T-helper 2 cell treated with Interferon-gamma antibody and Interleukin-4, amounts not matched to agents 5 μg/mL and 100 μg/mL, for 36 hours (primary cell): ENCODE results near the gene H6PD.
A peak's percentile ranks its signal among the peaks of the same experiment; 100 is the strongest.

ENCODE experiments used
- DNase-seq: peaks from one replicate; pipeline ENCODE4 v3.0.0; 2021; ENCODE audit warnings: low spot score
- H3K27ac Mint-ChIP-seq: one replicate; pipeline ENCODE4 v1.8.0; 2021; ENCODE audit warnings: mild to moderate bottlenecking, mixed read lengths
- H3K27me3 Mint-ChIP-seq: one replicate; pipeline ENCODE4 v1.8.0; 2021; ENCODE audit warnings: low read depth, mixed read lengths
- H3K36me3 Mint-ChIP-seq: one replicate; pipeline ENCODE4 v1.8.0; 2021; ENCODE audit warnings: low read depth, mixed read lengths
- H3K4me1 Mint-ChIP-seq: one replicate; pipeline ENCODE4 v1.8.0; 2021; ENCODE audit warnings: low read depth, mixed read lengths
- H3K4me3 Mint-ChIP-seq: one replicate; pipeline ENCODE4 v1.8.0; 2022; ENCODE audit warnings: mild to moderate bottlenecking, moderate library complexity, mixed read lengths
- H3K9me3 Mint-ChIP-seq: one replicate; pipeline ENCODE4 v1.8.0; 2021; ENCODE audit warnings: mixed read lengths

H6PD gene, protein sequence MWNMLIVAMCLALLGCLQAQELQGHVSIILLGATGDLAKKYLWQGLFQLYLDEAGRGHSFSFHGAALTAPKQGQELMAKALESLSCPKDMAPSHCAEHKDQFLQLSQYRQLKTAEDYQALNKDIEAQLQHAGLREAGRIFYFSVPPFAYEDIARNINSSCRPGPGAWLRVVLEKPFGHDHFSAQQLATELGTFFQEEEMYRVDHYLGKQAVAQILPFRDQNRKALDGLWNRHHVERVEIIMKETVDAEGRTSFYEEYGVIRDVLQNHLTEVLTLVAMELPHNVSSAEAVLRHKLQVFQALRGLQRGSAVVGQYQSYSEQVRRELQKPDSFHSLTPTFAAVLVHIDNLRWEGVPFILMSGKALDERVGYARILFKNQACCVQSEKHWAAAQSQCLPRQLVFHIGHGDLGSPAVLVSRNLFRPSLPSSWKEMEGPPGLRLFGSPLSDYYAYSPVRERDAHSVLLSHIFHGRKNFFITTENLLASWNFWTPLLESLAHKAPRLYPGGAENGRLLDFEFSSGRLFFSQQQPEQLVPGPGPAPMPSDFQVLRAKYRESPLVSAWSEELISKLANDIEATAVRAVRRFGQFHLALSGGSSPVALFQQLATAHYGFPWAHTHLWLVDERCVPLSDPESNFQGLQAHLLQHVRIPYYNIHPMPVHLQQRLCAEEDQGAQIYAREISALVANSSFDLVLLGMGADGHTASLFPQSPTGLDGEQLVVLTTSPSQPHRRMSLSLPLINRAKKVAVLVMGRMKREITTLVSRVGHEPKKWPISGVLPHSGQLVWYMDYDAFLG

DNA sequence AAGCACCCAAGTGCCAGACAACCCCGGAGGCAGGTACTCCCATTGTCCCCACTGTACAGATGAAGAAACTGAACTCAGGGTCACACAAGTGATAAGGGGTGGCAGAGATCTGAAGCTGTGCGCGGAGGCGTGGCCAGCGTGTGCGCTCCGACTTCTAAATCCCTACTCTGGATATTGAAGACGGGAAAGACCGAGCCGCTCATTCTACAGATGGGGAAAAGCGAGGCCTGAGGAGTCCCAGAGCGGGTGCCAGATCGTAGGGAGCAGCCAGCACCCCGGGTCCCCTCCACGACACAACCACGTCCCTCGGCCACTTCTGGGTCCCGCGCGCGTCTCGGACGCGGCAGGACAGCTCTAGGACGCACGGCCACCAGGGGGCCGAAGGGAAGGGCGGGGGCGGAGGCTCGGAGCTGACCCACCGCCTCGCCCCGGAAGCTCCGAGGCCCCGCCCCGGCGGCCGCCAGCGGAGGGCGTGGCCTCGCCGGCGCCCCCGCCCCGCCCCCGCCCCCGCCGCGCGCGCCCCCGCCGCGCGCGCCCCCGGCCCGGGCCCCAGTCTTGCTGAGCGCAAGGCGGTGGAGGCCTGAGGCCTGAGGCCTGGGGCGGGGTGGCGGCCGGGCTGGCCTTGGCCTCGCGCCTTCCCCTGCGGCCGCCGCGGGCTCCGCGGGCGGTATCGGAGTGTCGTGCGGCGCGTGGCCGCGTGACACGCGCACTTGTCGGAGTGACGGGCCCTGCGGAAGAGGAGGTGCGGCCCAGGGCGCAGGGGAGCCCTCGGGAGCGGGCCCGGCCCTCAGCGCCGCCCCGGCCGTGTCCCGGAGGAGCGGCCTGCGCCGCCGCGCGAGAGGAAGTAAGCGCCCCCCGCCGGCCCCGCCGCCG is at the start of gene H6PD:
H6PD (plus strand) TSS at position 552 of the 873 bp plus-strand sequence. CDS start 10,161 bp downstream, outside the sequence.
- Mint-ChIP-seq H3K27ac (peak within 1 kb of the TSS; percentile 98), H3K4me1 (peaks cover 32% of the 10 kb centered on the region), H3K36me3 (peaks cover 18% of the 10 kb centered on the region), H3K4me3 (peak within 1 kb of the TSS; percentile 98), H3K27me3 (no peaks in the 10 kb centered on the region), H3K9me3 (no peaks in the 10 kb centered on the region)
- peak; percentile 83 for DNase-seq

DNA sequence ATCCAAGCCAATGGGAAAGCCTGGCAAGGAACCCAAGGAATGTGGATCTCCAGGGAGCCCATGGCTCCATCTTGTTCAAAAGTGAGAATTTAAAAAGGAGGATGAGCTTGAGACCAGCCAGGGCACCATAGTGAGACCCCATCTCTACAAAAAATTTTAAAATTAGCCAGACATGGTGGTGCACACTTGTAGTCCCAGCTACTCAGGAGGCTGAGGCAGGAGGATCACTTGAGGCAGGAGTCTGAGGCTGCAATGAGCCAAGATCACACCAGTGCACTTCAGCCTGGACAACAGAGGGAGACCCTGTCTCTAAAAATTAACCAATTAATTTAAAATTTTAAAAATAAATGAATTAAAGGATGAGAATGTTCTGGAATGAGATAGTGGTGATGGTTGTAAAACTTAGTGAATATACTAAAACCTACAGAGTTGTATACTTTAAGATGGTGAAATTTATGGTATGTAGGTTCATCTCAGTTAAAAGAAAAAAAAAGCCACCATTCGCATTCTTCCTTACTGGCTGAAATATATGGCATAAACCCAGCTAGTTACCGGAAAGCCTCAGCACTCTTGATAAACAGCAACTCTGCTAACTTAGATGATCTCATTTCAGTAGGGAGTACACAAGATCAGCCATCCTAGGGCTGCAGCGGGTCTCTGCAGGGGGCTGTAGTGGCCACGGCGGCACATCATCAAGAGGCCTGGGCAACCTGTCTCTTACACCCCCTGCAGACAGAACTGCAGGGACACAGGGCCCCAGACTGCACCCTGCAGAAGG is 48.3 kb upstream of the H6PD start:
- H3K4me1 Mint-ChIP-seq: peaks cover 9% of the 10 kb centered on the region
- H3K27ac Mint-ChIP-seq: no peak overlapping the region
- H3K4me3 Mint-ChIP-seq: no peak overlapping the region
- H3K9me3 Mint-ChIP-seq: no peaks in the 10 kb centered on the region
- DNase-seq: no peak
- peaks cover 32% of the 10 kb centered on the region for H3K27me3 Mint-ChIP-seq
- H3K36me3 Mint-ChIP-seq: peaks cover 2% of the 10 kb centered on the region

DNA sequence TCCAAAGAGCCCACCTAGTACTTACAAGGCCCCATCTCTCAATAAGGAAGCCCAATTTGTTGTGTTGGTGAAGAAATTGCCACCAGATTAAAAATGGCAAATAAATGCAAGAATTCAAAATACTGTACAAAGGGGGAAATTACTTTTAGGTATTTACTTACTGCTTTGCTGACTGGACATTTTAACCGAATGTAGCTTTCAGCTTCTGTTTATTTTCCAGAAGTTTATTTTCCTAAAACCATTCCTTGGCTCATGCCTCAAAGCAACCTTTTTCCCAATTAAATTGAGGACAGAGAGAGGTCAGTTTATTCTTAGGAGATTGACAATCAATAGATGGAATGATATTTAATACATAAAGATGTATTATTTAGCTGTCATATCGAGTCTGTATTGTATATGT is 47.6 kb upstream of the H6PD start:
- peaks cover 2% of the 10 kb centered on the region for H3K36me3 Mint-ChIP-seq
- no peak overlapping the region for H3K4me3 Mint-ChIP-seq
- H3K27me3 Mint-ChIP-seq: peaks cover 31% of the 10 kb centered on the region
- no peak overlapping the region for H3K27ac Mint-ChIP-seq
- DNase-seq: no peak
- peaks cover 3% of the 10 kb centered on the region for H3K4me1 Mint-ChIP-seq
- H3K9me3 Mint-ChIP-seq: no peaks in the 10 kb centered on the region

DNA sequence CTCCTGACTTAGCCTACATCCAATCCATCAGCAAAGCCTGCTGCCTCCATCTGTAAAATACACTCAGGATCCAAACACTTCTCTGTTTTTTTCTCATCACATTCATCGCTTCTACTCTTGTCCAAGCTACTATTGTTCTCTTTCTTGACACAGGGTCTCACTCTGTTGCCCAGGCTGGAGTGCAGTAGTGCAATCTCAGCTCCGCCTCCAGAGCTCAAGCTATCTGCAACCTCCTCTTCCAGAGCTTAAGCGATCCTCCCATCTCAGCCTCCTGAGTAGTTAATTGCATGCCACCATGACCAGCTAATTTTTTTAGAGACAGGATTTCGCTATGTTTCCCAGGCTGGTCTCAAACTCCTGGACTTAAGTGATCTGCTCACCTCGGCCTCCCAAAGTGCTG is 44.3 kb upstream of the H6PD start:
- Mint-ChIP-seq H3K27me3 (peaks cover 25% of the 10 kb centered on the region), H3K9me3 (no peaks in the 10 kb centered on the region), H3K4me3 (no peak overlapping the region), H3K4me1 (peaks cover 3% of the 10 kb centered on the region), H3K36me3 (peaks cover 2% of the 10 kb centered on the region), H3K27ac (no peak overlapping the region)
- no peak for DNase-seq

DNA sequence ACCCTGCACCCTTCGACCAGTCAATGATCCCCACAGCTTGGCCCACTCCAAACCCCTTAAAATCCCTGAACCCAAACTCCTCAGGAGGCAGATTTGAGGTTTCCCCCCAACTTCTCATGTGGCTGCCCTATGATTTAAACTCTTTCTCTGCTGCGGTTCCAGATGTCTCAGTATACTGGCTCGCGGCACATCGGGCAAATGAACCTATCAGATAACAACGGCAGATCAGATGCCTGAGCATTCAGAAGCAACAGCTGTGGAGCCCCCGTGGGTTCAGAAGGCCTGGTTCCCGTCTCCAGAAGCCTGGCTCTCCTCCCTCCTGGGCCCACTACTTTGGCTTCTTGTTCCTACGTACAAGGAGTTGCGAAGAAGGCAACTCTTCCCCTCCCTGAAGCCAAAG is 43.3 kb upstream of the H6PD start:
- no peaks in the 10 kb centered on the region for H3K9me3 Mint-ChIP-seq
- no peak for DNase-seq
- H3K36me3 Mint-ChIP-seq: no peaks in the 10 kb centered on the region
- H3K4me3 Mint-ChIP-seq: no peak overlapping the region
- H3K4me1 Mint-ChIP-seq: peaks cover 5% of the 10 kb centered on the region
- no peak overlapping the region for H3K27ac Mint-ChIP-seq
- peaks cover 23% of the 10 kb centered on the region for H3K27me3 Mint-ChIP-seq

DNA sequence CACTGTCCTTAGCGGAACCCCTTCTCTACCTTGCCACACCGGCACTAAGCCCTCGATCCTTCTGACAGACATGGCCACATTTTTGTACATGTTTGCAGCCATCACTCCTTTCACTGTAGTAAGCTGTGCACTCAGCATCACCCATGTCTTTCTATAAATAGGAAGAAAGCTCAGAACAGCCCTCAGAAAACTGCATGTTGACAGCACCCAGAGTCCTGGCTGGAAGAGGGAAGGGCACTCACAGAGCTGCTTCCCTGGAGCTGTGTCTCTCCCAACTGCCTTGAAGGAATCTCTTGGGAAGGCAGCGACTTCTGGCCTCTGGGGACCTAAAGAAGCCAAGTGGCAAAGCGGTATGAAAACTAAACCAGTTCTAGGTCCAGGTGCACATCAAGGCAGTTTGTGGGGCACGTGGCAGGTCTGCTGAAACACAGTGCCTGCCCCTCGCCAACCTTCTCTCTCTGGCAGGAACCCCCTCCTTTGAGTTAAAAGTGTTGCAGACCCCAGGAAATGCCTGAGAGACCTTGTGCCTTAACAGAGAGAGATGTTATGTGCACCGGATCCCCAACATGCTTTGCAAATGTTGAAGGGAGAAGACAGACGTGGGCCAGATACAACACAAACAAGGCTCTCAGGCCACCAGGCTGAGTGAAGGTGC is 41.9 kb upstream of the H6PD start:
- H3K27ac Mint-ChIP-seq: no peak overlapping the region
- peaks cover 26% of the 10 kb centered on the region for H3K27me3 Mint-ChIP-seq
- peaks cover 3% of the 10 kb centered on the region for H3K4me1 Mint-ChIP-seq
- H3K9me3 Mint-ChIP-seq: no peaks in the 10 kb centered on the region
- no peak for DNase-seq
- no peak overlapping the region for H3K4me3 Mint-ChIP-seq
- no peaks in the 10 kb centered on the region for H3K36me3 Mint-ChIP-seq

DNA sequence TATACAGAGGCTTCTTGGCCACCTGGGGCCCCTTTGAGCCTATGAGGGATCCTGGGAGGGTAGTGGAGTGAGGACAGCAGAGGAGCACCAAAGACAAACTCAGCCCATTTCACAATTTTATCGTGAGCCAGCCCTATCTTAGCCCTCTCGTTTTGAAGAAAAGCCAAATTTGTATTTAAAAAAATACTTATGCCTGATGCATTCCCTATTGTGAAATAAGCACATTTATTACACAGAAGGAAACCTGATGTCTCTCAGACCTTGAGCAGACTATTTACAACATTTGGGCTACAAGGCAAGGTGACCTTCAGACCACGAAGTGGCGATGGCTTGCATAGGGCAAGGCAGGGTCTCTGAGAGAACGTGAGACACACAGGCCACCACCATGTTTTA is 41.3 kb upstream of the H6PD start:
- no peaks in the 10 kb centered on the region for H3K36me3 Mint-ChIP-seq
- H3K4me3 Mint-ChIP-seq: no peak overlapping the region
- no peak for DNase-seq
- no peak overlapping the region for H3K27ac Mint-ChIP-seq
- H3K27me3 Mint-ChIP-seq: peaks cover 31% of the 10 kb centered on the region
- H3K9me3 Mint-ChIP-seq: no peaks in the 10 kb centered on the region
- H3K4me1 Mint-ChIP-seq: peaks cover 3% of the 10 kb centered on the region

DNA sequence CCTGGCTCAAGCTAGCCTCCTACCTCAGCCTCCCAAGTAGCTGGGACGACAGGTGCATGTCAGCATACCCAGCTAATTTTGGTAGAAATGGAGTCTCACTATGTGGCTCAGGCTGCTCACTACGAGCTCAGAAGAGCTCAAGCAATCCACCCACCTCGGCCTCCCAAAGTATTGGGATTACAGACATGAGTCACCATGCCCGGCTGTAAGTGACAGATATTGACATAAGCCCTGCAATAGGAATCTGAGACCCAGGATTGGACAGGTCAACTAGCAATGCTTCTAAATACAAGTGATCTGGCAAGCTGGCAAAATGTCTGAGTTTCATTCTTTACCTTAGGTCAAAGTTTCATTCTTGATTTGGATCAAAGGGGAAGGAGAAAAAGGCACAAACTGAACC is 40.5 kb upstream of the H6PD start:
- Mint-ChIP-seq H3K27ac (no peak overlapping the region), H3K4me3 (no peak overlapping the region), H3K4me1 (peaks cover 5% of the 10 kb centered on the region), H3K36me3 (no peaks in the 10 kb centered on the region), H3K27me3 (peaks cover 37% of the 10 kb centered on the region), H3K9me3 (no peaks in the 10 kb centered on the region)
- DNase-seq: no peak

DNA sequence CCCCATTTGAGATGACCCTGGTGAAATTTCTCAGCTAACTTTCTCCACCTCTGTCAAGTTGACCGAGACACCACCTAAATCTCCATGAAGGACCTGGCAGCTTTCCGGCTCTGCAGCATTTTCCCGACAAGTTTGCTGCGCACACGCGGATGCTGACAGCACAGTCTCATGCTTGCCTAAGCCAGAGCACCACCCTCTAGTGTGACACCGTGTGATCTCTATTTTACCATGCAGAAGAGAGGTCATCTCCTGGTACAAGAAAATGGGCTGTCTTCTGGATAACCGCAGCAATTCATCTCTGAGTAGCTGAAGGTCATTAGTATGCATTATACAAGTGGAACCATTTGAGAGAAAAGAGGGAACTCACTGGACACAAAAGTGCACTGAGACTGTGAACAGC is 38.9 kb upstream of the H6PD start:
- H3K27me3 Mint-ChIP-seq: peaks cover 44% of the 10 kb centered on the region
- DNase-seq: no peak
- no peaks in the 10 kb centered on the region for H3K36me3 Mint-ChIP-seq
- peaks cover 11% of the 10 kb centered on the region for H3K4me1 Mint-ChIP-seq
- no peak overlapping the region for H3K27ac Mint-ChIP-seq
- H3K9me3 Mint-ChIP-seq: no peaks in the 10 kb centered on the region
- no peak overlapping the region for H3K4me3 Mint-ChIP-seq

DNA sequence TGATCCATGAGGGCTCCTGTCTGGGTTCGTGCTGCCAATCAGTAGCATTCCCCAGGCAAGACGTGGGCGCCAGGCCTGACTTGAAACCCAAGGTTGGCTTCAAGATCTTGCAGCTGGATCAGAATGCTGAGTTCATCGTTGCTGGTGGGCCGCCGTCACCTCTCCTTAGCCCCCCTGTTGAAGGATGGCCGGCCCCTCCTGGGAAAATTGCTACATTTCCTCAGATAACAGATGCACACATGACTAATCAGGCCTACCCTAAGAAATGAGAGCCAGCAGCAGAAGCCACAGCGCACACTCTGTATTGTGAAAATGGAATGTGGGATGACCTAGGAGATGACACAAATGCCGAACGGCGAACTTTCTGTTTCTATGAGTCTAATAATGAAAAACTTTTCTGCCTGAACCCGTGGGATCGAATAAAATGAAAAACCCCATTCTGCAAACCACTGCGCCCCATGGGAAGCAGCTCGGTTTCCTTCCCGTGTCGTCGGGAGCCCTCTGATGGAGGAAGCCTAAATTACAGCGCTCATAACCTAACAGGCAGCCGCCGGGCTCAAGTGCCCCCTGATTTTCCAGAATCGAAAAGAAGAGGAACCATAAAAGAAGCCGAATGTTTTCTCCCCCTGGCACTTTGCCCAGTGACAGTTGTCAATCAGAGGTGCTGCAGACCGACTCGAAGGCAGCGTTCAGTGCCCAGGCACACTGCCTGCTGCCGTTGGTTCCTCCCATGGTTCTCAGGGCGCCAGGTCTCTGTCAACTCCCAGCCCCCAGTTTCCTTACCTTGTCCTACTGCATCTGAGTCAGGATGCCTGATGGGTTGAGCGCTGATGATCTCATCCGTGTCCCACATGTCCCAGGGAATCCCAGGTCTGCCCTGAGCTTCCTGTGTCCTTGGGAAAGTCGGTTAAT is 38.2 kb upstream of the H6PD start:
- Mint-ChIP-seq H3K4me1 (peaks cover 16% of the 10 kb centered on the region), H3K4me3 (no peak overlapping the region), H3K9me3 (no peaks in the 10 kb centered on the region), H3K27ac (no peak overlapping the region), H3K27me3 (peaks cover 45% of the 10 kb centered on the region), H3K36me3 (no peaks in the 10 kb centered on the region)
- peak; percentile 69 for DNase-seq

DNA sequence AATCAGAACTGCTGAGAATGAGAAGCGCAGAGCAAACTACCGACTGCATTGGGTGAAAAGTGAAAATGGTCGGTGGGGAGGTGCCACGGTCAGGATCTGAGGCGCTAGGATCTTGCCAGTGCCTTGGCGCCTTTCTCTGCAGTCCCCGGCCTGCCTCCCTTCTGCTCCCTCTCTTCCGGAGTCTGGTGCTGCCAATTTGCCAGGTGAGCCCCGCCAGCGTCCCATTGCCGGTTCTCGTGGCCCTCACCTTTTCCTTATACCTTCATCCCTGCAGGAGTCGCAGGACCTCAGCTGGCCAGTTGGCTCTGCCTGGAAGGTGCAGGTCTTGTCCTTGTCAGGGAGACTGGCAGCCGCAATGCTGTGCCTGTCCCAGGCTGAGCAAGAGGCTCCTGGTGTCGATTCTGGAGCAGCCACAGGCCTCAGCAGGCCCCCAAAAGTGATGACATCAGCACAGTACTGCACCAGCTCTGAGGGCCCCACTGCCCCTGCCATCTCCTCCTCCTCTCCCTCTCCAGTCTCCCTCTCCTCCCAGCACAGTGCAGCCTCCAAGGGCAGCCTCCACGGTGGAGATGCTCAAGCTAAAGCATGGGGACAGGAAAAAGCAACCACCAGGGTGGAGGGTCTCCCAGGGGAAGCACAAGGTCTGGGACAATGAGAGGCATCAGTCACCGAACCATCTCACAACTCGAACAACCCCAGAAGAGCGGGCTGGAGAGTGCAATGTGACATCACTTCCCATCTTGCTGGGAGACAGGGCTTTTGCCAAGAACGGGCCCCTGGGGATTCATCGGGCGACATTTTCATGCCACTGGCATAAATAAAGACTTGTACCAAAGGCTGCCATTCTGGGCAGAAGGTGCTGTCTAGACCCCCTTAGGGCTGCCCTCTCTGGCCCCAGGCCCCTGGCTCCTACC is 37.1 kb upstream of the H6PD start:
- Mint-ChIP-seq H3K4me3 (no peak overlapping the region), H3K27ac (no peak overlapping the region), H3K36me3 (no peaks in the 10 kb centered on the region), H3K9me3 (no peaks in the 10 kb centered on the region), H3K27me3 (peaks cover 51% of the 10 kb centered on the region), H3K4me1 (peaks cover 21% of the 10 kb centered on the region)
- DNase-seq: no peak
